GM18907 (cell line): ENCODE results near the gene NSUN5.
"Not testable (repeated sequence)": the region's sequence is repeated elsewhere in the genome, so short reads cannot be mapped to it uniquely, and the experiment has no call there.

Experiments
- ATAC-seq: cut with Tn5 transposase; IDR thresholded peaks from one replicate; pipeline ENCODE4 v1.9.1; 2021; ENCODE audit warnings: mild to moderate bottlenecking, moderate library complexity; ENCODE audit not compliant: unreplicated experiment

The NSUN5 gene

DNA sequence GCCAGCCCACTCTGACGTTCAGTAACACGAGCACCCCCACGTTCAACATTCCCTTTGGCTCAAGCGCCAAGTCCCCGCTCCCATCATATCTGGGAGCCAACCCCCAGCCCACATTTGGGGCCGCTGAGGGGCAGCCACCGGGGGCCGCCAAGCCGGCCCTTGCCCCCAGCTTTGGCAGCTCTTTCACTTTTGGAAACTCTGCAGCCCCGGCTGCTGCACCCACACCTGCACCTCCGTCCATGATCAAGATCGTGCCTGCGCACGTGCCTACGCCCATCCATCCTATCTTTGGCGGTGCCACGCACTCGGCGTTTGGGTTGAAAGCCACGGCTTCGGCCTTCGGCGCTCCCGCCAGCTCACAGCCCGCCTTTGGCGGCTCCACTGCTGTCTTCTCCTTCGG lies 10.9 kb downstream of the NSUN5 start:
- not testable (repeated sequence) for ATAC-seq

DNA sequence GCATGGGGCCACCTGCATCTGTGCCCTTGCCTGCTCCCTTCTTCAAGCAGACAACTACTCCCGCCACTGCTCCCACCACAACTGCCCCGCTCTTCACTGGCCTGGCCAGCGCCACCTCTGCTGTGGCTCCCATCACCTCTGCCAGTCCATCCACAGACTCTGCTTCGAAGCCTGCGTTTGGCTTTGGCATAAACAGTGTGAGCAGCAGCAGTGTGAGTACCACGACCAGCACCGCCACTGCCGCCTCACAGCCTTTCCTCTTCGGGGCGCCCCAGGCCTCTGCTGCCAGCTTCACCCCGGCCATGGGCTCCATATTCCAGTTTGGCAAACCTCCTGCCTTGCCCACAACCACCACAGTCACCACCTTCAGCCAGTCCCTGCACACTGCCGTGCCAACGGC lies 11.4 kb downstream of the NSUN5 start:
- ATAC-seq = not testable (repeated sequence)

- not testable (repeated sequence) for ATAC-seq
Measured at GRCh38 chr7:73277210-73277609, 31.4 kb downstream of the NSUN5 start.

DNA sequence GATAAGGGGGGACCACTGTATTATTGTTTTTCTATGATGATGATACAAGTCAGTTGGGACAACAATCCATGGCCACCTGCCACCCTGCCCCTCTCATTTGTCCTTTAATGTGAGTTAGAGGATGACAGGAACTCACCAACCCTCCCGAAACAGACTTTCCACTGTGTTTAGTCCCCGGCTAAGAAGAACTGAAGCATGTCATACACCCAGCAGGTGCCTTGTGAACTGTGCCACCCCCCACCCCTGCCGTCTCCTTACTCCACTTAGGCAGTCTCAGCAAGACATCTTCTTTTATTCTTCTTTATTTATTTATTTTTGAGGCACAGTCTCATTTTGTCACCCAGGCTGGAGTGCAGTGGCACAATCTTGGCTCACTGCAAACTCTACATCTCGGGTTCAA lies 40.8 kb downstream of the NSUN5 start:
- not testable (repeated sequence) for ATAC-seq

DNA sequence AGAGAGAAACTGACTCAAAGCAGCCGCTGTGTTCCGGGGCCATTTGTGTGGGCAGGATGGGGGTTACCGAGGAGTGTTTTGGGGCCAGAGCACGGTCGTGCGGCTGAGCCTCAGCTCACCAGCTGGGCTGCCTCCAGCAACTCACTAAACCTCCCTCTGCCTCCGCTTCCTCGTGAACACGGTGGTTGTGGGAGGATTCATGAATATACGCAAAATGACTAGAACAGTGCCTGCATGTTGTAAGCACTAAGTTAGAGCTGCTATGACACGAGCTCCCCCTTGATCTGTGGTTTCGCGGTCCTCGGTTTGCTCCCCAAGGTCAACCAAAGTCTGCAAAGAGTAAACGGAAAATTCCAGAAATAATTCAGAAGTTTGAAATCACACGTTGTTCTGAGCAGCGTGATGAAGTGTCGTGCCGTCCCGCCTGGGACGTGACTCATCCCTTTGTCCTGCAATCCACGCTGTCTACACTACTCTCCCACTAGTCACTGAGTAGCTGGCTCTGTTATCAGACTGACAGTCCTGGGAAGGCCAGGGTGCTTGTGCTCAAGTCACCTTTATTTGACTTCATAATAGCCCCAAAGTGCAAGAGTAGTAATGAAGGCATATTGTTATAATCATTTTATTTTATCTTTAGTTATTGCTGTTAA lies 41.8 kb downstream of the NSUN5 start:
- peak; percentile 81 for ATAC-seq

GRCh38 chr7:73262416-73262815 lies 46.2 kb downstream of the NSUN5 start:
- peak; percentile 59 for ATAC-seq
